CD4-positive, alpha-beta T cell treated with Interleukin-17A for 4 hours (primary cell): ENCODE data around the gene SLC15A5.

Source experiments
- DNase-seq: peaks from one replicate; pipeline ENCODE4 v3.0.0-alpha.2; 2020; ENCODE audit warnings: mixed read lengths

Gene SLC15A5

DNA sequence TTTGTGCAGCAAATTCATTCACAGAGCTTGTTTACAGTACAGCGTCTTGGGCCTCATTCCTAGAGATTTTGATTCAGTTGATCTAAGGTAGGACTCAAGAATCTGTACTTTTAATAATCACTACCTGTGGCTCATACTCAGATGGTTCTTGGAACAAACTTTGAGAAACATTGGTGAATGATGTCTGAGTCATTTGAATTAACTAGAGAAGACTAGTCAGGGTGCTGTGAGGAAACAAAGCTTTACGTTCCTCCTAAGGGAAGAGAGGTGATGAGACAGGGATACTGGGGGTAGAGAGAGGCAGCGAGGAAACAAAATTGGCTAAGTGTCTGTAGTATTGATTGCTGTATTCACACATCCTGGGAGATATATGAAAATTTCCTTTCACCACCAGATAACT, 109.4 kb downstream of the SLC15A5 start:
- DNase-seq = no peak

DNA sequence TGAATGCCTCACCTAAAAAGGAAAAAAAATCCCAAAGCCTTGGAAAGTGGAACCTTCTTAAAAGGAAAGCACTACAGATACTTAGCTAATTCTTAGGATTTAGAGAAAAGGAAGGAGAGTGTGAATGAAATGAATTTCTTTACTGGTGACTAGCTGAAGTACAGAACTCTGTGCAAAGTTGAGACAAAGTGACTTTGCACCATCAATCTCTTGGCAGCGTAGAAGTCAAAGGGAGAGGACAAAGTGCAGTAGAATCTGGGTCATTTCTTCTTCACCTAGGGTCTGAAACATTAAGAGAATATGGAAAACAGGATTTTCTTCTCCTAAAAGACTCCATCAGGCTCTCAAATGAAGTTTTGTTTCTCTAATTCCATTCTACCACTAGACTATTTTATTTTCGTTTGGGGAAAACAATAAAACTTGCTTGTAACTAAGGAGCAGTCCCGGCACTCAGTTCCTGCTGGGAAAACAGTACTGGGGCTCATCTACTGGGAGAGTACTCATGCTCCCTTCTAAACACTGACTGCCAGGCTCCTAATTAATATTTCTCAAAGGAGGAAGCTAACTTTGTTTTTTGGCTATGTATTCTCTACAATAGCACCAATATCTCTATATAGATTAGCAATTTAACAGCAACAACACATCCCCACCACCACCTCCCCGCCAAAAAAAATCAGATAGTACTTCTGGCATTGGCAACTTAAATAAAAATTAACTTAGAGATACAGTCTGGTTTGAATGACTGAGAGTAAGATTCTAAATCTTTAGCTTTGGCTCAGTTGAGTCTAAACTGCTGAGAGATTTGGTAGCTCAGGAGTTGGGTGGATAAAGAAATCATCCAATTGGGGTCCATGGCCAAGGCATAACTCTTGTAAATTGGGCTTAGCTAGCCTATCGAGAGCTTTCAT, 110.7 kb downstream of the SLC15A5 start:
- DNase-seq = no peak

DNA sequence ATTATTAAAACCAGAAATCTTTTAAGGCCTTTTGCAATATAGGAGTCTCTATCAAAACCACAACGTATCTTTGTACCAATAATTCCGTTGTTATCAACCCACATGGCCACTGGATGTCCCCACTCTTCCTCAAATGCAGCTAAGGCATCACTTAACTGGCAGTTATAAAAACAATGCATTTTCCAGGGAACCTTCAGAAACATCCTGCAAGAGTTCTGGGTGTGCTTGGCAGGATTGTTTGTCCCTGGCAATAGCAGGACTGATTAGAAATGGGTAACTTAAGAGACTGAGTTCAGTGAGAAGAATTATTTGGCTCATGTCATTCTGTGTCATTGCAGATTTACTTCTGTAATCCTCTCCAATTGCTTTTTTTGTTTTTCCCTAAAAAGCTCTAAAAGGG, 112.0 kb downstream of the SLC15A5 start:
- no peak for DNase-seq

DNA sequence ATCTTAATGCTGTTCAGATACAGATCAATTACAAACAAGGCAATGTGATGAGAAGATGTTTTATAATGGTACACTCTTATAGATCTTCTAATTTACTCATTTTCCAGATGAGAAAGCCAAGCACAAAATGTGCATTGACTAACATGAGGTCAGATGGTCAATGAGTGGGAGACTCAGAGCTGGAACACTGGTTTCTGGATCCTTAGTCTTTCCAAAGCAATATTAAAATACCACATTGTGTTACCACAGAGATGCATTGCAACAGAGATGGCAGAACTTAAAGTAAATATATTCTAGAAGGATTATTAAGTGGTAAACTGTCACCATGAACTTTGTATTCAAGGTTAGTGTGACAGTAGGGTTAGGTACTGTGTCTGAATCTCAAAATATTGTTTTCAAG, 113.6 kb downstream of the SLC15A5 start:
- DNase-seq = no peak

DNA sequence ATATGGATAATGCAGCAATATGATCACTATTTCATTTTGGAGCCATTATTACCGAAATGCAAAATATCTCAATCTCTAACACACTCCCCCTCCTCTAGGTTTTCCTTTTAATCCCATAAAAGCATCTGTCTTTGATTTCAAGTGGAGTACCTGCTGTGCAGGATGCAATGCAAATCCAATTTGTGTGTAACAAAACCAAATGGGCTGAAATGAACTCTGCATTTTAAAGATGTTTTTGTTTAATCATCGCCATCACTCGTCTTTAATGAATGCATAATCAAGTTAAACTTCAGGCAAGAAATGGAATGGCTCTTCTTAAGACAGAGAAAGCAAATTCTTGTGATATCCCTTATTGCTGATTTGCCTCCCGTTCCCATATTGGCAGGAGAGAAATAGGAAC, 114.3 kb downstream of the SLC15A5 start:
- no peak for DNase-seq

DNA sequence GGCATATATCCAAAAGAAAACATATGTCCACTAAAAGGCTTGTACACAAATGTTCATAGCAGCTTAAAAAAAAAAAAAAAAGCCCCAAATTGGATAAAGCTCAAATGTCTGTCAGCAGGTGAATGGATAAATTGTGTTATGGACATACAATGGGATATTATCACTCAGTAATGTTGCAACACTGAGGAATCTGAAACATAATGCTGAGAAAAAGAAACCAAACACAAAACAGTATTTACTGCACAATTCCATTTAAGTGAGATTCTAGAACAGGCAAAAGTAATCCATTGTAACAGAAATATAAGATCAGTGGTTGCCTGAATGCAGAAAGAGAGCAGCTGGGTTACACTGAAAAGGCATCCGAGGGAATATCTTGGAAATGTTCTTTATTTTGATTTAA, 117.9 kb downstream of the SLC15A5 start:
- no peak for DNase-seq

DNA sequence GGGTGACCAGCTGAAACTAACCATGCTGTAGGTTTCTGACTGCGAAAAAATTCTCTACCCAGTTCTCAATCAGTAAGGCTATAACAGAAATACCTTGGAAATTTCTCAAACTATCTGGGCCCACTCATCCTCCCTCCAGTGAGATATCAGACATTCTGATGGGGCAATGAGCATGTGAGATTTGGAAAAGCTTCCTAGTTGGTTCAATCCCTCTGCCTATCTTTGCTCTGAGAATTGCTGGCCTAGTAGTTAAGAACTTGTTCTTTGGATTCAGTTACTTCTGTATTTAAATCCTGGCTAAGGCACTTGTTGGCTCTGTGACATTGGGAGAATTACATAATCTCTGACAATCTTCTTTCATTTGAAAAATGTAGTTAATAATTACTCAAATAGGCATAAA, 119.4 kb downstream of the SLC15A5 start:
- DNase-seq = no peak

DNA sequence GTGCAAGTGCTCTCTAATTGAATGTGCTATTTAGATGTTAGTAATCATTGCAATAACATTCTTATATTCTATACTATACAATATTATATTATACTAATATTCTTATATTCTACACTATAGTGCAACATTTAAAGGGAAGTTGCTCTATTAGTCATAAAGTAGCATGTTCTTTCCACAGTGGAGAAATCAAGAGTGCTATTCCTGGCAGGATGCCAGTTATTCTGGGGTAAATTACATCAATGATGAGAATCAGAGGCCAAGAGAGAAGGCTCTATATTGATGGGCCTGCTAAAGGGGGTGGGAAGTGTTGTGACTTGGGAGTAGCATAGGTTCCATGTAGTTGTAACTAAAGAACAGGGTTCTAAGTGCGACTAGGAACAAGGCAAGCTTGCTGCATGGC, 121.5 kb downstream of the SLC15A5 start:
- no peak for DNase-seq

DNA sequence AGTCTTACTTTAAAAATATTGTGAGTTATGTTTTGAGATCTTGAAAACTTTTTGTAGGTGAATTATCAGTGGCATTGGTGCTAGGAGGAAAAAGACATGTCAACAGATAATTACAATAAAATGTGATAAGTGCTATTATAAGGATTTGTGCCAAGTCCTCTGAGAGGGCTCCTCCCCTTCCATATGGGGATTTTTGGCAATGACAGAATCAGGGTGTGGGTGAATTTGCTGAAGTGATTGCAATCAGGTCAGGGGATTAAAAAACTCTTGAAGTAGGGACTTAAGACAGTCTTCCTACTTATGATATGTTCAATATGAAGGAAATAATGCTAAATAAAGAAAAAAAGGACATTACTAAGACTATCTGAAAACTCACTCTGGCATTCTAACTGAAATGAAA, 122.5 kb downstream of the SLC15A5 start:
- no peak for DNase-seq

DNA sequence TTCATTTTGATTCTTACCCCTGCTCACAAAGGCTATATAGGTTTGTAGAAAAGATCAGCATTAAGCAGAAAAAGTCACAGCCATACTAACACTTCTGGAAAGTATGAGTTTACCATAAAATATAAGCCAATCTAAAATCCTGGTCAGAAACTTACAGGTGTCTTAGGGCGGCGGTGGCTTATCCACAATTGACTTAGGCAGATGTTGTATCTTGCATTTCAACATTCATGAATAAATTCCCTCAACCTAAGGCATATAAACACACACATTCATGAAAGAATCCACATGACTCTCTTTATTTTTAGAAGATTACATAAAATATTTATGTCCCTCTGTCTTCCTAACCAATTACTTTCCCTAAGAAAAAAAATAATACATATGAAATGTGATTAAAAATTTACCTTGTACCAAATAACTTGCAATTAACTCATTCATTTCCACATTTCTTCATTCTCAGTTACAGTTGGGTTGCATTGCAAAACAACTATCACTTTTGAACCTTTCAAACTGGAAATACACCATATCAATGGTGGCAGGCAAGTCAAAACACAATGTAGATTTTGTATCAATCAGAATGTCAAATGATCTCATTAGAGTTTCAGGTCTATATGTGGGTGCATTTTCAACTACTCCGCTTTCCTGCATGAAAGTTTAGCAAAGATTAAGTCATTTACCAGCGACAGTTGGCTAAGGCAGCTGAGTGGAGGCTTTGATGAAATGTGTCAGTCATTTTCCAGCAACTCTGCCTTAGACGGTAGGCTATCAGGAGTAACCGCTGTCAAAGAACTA, 124.4 kb downstream of the SLC15A5 start:
- no peak for DNase-seq

DNA sequence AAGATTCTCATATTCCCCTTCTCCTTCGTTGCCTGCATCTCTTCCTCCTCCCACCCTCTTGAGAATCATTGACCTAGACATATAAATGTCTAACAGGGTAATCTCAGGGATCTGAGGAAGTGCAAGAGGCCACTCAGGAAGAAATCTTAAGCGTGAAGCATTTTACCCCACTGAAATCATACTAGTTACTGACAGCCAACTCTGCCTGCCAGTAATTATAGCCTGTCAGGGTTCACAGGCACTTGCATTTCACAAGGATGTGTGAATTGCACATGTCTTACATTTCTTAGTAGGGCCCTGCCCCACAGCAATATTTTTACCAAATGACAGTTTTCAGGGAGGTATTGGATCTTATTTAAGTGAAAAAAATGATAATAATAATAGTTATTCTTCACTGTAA, 127.2 kb downstream of the SLC15A5 start:
- DNase-seq = no peak

DNA sequence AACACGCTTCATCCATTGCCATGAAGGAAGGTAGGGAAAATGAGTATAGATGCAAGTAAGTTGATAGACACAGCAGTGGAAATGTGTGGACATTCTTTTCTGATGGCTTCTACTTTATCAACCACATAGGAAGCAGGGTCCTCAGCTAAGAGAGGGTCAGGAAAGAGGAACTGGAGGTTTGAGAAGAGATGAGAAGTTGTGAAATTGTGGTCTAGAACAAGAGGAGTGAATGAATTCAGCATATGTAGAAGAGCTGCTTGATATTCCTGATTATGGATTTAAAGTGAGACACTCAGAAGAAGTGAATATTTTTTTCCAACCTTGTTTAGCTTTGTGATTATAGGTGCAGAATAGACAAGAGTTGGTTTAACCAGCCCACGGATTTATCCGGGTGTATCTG, 128.5 kb downstream of the SLC15A5 start:
- DNase-seq = no peak
